ENCODE results near the gene RNF31. TPM values are rescaled to one million over a fixed set of nuclear protein-coding genes. Genes with fewer than 3 reads are reported as not detected.

RNF31 gene
- total RNA-seq, 4 donors from 2014 or later: 56.7 to 258 (median 71.2) TPM

DNA sequence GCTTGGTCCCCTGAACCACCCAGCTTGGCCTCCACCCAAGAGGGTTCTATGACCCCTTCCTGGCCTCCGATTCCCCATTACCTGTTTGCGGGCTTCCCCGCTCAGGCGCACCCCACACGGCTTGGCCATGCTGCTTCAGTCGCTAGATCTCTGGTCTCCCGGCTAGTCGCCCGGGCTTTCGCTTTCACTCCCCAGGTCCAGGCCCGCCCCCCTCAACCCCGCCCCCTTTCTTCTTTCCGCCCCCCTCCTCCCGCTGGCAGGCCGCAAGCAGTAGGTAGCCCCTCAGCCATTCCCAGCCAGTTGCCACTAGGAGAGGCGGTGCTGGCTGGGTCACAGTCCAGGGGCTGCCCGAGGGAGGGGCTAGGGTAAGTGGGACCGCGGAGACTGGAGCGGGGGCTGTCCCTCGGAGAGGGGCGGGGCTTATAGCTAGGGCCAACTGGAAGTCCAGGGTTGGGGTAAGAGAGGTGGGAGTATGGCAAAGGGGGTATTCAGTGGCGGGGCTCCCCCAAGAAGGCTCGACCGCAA is 783 bp upstream of the RNF31 start, which contains the start of gene PSME2:
Gene PSME2, minus strand, starts transcription at position 158 of the 525 bp plus-strand sequence. Its CDS starts 29 bp downstream, at position 129.
- in situ Hi-C loops (cut with MboI; ENCODE audit: low pct_ligation_motif_present in 1 of 4, low pct_unique_long_range_greater_than_20kb in 1 of 4, low sequenced_read_pairs in 3 of 4) (no loop called here), intact Hi-C loops (cut with DNase I; ENCODE audit: low total_unique reads) (no loop called here)
- DNase-seq: peak; percentile 97
- TF ChIP-seq POLR2AphosphoS5 (IDR thresholded peaks at IDR 0.05) (peak; percentile 67 to 86 (median 78)), POLR2A (IDR thresholded peaks at IDR 0.05) (no peak)
- Histone ChIP-seq H3K36me3 (peaks cover 0 to 16% (median 3%) of the 10 kb centered on the region in 4 donors), H3K9me3 (no peaks in the 10 kb centered on the region), H3K4me1 (peaks cover 16 to 54% (median 33%) of the 10 kb centered on the region in 4 donors), H3K27me3 (no peaks in the 10 kb centered on the region), H3K4me3 (peak within 1 kb of the TSS; percentile 73 to 98 (median 86)), H3K27ac (peak within 1 kb of the TSS; percentile 94 to 99 (median 97))
- 0% methylated on average over 25 of the region's 25 CpGs; no CpG with 5 or more reads in 1 of the 2 donors for WGBS, 2 donors (ENCODE audit: low coverage in 1 of 2)

DNA sequence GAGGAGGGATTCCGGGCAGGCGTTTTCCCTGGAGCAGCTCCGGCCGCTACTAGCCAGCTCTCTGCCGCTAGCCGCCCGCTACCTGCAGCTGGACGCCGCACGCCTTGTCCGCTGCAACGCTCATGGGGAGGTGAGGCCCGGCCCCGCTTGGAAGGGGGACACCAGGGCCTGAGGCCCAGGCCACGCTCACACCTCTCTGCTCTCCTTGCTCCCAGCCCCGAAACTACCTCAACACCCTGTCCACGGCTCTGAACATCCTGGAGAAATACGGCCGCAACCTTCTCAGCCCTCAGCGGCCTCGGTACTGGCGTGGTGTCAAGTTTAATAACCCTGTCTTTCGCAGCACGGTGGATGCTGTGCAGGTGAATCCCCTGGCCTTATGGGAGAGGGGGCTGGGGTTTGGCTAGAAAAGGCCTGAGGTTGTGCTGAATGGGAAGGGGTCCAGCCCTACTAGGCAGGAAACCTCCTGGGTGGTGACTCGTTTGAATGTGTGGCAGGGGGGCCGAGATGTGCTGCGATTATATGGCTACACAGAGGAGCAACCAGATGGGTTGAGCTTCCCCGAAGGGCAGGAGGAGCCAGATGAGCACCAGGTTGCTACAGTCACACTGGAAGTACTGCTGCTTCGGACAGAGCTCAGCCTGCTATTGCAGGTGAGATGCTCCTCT is 597 bp downstream of the RNF31 start:
- Histone ChIP-seq H3K4me3 (peak overlapping the region; percentile 73 to 98 (median 86)), H3K27ac (peak overlapping the region; percentile 94 to 99 (median 97)), H3K9me3 (no peaks in the 10 kb centered on the region), H3K27me3 (no peaks in the 10 kb centered on the region), H3K4me1 (peaks cover 12 to 44% (median 23%) of the 10 kb centered on the region in 4 donors), H3K36me3 (peaks cover 0 to 27% (median 6%) of the 10 kb centered on the region in 4 donors)
- in situ Hi-C loops (cut with MboI; ENCODE audit: low pct_ligation_motif_present in 1 of 4, low pct_unique_long_range_greater_than_20kb in 1 of 4, low sequenced_read_pairs in 3 of 4) (no loop called here), intact Hi-C loops (cut with DNase I; ENCODE audit: low total_unique reads) (no loop called here)
- 8% methylated on average over 21 of the region's 29 CpGs; no CpG with 5 or more reads in 1 of the 2 donors for WGBS, 2 donors (ENCODE audit: low coverage in 1 of 2)
- TF ChIP-seq POLR2AphosphoS5 (IDR thresholded peaks at IDR 0.05) (no peak), EP300 (IDR thresholded peaks at IDR 0.05; ENCODE audit: low read depth) (no peak), POLR2A (IDR thresholded peaks at IDR 0.05) (no peak)
- TF ChIP-seq, protein P1, sequence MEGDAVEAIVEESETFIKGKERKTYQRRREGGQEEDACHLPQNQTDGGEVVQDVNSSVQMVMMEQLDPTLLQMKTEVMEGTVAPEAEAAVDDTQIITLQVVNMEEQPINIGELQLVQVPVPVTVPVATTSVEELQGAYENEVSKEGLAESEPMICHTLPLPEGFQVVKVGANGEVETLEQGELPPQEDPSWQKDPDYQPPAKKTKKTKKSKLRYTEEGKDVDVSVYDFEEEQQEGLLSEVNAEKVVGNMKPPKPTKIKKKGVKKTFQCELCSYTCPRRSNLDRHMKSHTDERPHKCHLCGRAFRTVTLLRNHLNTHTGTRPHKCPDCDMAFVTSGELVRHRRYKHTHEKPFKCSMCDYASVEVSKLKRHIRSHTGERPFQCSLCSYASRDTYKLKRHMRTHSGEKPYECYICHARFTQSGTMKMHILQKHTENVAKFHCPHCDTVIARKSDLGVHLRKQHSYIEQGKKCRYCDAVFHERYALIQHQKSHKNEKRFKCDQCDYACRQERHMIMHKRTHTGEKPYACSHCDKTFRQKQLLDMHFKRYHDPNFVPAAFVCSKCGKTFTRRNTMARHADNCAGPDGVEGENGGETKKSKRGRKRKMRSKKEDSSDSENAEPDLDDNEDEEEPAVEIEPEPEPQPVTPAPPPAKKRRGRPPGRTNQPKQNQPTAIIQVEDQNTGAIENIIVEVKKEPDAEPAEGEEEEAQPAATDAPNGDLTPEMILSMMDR (IDR thresholded peaks at IDR 0.05): no peak
- DNase-seq: no peak

DNA sequence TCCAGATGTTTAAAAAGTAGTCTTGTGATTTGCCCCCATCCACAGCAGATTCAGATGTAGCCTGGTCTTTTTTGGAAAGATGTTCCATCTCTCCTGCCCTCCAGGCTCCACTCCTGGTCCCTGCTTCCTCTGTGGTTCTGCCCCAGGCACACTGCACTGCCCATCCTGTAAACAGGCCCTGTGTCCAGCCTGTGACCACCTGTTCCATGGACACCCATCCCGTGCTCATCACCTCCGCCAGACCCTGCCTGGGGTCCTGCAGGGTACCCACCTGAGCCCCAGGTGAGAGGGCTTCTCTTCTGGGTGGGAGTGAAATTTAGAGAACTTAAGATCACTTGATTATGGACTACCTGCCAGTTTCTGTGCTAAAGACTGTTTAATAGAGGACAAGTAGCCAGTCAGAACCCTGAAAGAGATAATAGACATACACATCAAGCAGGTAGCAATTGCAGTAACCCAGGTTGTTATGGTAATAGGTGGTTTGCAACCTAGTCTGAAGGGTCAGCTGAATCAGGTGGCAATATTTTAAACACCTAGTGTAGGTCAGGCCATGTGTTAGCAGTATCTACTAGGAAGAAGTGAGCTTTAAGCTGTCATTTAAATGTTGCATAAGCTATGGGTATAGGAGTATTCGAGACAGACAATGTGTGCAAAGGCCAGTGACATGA is 2.1 kb downstream of the RNF31 start:
- Histone ChIP-seq H3K36me3 (peaks cover 0 to 28% (median 10%) of the 10 kb centered on the region in 4 donors), H3K27ac (no peak overlapping the region), H3K4me1 (peaks cover 12 to 30% (median 21%) of the 10 kb centered on the region in 4 donors), H3K27me3 (no peaks in the 10 kb centered on the region), H3K4me3 (no peak overlapping the region), H3K9me3 (no peaks in the 10 kb centered on the region)
- TF ChIP-seq EP300 (IDR thresholded peaks at IDR 0.05; ENCODE audit: low read depth) (no peak), POLR2A (IDR thresholded peaks at IDR 0.05) (no peak), POLR2AphosphoS5 (IDR thresholded peaks at IDR 0.05) (no peak)
- TF ChIP-seq, protein P1 (IDR thresholded peaks at IDR 0.05): no peak
- intact Hi-C loops (cut with DNase I; ENCODE audit: low total_unique reads): no loop called here
- in situ Hi-C loops (cut with MboI; ENCODE audit: low pct_ligation_motif_present in 1 of 4, low pct_unique_long_range_greater_than_20kb in 1 of 4, low sequenced_read_pairs in 3 of 4): no loop called here
- WGBS, 2 donors (ENCODE audit: low coverage in 1 of 2): 87% methylated on average over 3 of the region's 3 CpGs; no CpG with 5 or more reads in 1 of the 2 donors
- no peak for DNase-seq

DNA sequence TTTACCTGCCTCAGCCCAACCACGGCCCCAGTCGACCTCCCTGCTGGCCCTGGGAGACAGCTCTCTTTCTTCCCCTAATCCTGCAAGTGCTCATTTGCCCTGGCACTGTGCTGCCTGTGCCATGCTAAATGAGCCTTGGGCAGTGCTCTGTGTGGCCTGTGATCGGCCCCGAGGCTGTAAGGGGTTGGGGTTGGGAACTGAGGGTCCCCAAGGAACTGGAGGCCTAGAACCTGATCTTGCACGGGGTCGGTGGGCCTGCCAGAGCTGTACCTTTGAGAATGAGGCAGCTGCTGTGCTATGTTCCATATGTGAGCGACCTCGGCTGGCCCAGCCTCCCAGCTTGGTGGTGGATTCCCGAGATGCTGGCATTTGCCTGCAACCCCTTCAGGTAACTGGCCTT is 2.8 kb downstream of the RNF31 start:
- peaks cover 12 to 24% (median 20%) of the 10 kb centered on the region in 4 donors for H3K4me1 ChIP-seq
- intact Hi-C loops (cut with DNase I; ENCODE audit: low total_unique reads): loop anchor here (10.0 kb wide), 1 partner anchor 45 kb away; no protein-coding TSS in a partner anchor
- H3K27ac ChIP-seq: no peak overlapping the region
- no peaks in the 10 kb centered on the region for H3K27me3 ChIP-seq
- TF ChIP-seq POLR2AphosphoS5 (IDR thresholded peaks at IDR 0.05): no peak
- TF ChIP-seq EP300 (IDR thresholded peaks at IDR 0.05; ENCODE audit: low read depth): no peak
- no peak for TF ChIP-seq POLR2A (IDR thresholded peaks at IDR 0.05)
- TF ChIP-seq, protein P1 (IDR thresholded peaks at IDR 0.05): no peak
- in situ Hi-C loops (cut with MboI; ENCODE audit: low pct_ligation_motif_present in 1 of 4, low pct_unique_long_range_greater_than_20kb in 1 of 4, low sequenced_read_pairs in 3 of 4): no loop called here
- WGBS, 2 donors (ENCODE audit: low coverage in 1 of 2): 80 to 91% methylated on average over 1 to 9 of the region's 9 CpGs
- H3K4me3 ChIP-seq: no peak overlapping the region
- peaks cover 0 to 34% (median 14%) of the 10 kb centered on the region in 4 donors for H3K36me3 ChIP-seq
- DNase-seq: no peak
- H3K9me3 ChIP-seq: no peaks in the 10 kb centered on the region

All from transverse colon (tissue), 4 donors.